Measurements from ENCODE around the gene KLHL29. TPM values are rescaled to one million over a fixed set of nuclear protein-coding genes. Genes with fewer than 3 reads are reported as not detected.

The KLHL29 gene
- total RNA-seq, 1 experiment from 2014 or later, result 12.2 TPM

DNA sequence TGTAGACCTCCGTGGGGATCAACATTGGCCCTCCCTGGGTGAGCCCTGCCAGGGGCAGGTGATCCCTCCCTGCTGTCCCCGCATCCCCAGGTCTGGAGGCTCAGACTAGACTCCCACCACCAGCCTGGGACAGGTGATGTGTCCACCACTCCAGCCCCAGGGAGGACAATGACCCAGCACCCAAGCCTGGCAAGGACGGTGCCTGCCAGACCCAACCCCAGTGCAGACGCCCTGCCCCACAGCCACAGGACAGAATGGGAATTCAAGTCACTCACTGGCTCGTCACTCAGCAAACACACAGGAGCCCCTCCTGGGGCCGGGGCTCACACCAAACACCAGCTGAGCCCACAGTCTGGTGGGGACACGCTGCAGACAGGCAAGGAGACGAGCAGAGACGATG lies 302.2 kb downstream of the KLHL29 start:
- no peaks in the 10 kb centered on the region for H3K36me3 ChIP-seq (ENCODE audit: insufficient read depth, low read length, poor library complexity, severe bottlenecking)
- H3K27ac ChIP-seq (ENCODE audit: low read depth, low read length, poor library complexity, severe bottlenecking), result no peak overlapping the region
- no peak overlapping the region for H3K4me3 ChIP-seq (ENCODE audit: low read depth, low read length, poor library complexity, severe bottlenecking)
- no peaks in the 10 kb centered on the region for H3K27me3 ChIP-seq (replicated peaks; ENCODE audit: insufficient read depth, low read depth, low read length, poor library complexity)
- CTCF ChIA-PET, result no interaction called here
- no peak for TF ChIP-seq EZH2 (IDR thresholded peaks at IDR 0.05; ENCODE audit: borderline replicate concordance, low read depth, low read length, poor library complexity, severe bottlenecking)
- TF ChIP-seq, protein P1, sequence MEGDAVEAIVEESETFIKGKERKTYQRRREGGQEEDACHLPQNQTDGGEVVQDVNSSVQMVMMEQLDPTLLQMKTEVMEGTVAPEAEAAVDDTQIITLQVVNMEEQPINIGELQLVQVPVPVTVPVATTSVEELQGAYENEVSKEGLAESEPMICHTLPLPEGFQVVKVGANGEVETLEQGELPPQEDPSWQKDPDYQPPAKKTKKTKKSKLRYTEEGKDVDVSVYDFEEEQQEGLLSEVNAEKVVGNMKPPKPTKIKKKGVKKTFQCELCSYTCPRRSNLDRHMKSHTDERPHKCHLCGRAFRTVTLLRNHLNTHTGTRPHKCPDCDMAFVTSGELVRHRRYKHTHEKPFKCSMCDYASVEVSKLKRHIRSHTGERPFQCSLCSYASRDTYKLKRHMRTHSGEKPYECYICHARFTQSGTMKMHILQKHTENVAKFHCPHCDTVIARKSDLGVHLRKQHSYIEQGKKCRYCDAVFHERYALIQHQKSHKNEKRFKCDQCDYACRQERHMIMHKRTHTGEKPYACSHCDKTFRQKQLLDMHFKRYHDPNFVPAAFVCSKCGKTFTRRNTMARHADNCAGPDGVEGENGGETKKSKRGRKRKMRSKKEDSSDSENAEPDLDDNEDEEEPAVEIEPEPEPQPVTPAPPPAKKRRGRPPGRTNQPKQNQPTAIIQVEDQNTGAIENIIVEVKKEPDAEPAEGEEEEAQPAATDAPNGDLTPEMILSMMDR (conservative IDR thresholded peaks at IDR 0.05; ENCODE audit: low read depth, low read length), result no peak
- no peaks in the 10 kb centered on the region for H3K9me3 ChIP-seq (ENCODE audit: low read depth, low read length, poor library complexity, severe bottlenecking)
- BruUV-seq (replicated peaks), result no TSS peak
- no peak for DNase-seq (ENCODE audit: low spot score)
- POLR2A ChIA-PET (ENCODE audit: low non-redundant PET), result no interaction called here
- intact Hi-C loops (cut with micrococcal nuclease; ENCODE audit: unreplicated experiment), result no loop called here
- H3K4me1 ChIP-seq (ENCODE audit: insufficient read depth, low read length, poor library complexity, severe bottlenecking), result no peaks in the 10 kb centered on the region

DNA sequence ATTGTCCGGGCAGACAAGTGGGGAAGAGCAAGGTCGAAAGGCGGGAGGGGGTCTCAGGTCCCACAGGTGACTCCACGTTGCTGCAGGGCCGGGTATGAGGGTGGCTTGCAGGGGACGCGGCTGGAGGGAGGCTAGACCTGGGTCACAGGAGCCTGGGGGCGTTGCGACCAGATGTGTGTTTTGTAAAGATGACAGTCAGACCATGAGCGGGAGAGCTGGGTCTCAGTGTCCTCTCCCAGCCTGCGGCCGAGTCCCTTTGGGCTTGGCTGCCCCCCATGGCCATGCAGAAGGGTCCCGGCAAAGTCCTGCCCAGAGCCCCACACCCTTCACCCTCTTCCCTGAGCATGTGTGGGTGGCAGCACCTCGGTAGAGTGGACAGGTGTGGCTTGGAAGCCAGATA lies 302.7 kb downstream of the KLHL29 start:
- Histone ChIP-seq H3K9me3 (ENCODE audit: low read depth, low read length, poor library complexity, severe bottlenecking) (no peaks in the 10 kb centered on the region), H3K27me3 (replicated peaks; ENCODE audit: insufficient read depth, low read depth, low read length, poor library complexity) (no peaks in the 10 kb centered on the region), H3K36me3 (ENCODE audit: insufficient read depth, low read length, poor library complexity, severe bottlenecking) (no peaks in the 10 kb centered on the region), H3K4me1 (ENCODE audit: insufficient read depth, low read length, poor library complexity, severe bottlenecking) (no peaks in the 10 kb centered on the region), H3K27ac (ENCODE audit: low read depth, low read length, poor library complexity, severe bottlenecking) (no peak overlapping the region), H3K4me3 (ENCODE audit: low read depth, low read length, poor library complexity, severe bottlenecking) (no peak overlapping the region)
- intact Hi-C loops (cut with micrococcal nuclease; ENCODE audit: unreplicated experiment), result no loop called here
- BruUV-seq (replicated peaks), result no TSS peak
- POLR2A ChIA-PET (ENCODE audit: low non-redundant PET), result no interaction called here
- CTCF ChIA-PET, result no interaction called here
- no peak for DNase-seq (ENCODE audit: low spot score)
- TF ChIP-seq, protein P1 (conservative IDR thresholded peaks at IDR 0.05; ENCODE audit: low read depth, low read length), result no peak
- TF ChIP-seq EZH2 (IDR thresholded peaks at IDR 0.05; ENCODE audit: borderline replicate concordance, low read depth, low read length, poor library complexity, severe bottlenecking), result no peak

DNA sequence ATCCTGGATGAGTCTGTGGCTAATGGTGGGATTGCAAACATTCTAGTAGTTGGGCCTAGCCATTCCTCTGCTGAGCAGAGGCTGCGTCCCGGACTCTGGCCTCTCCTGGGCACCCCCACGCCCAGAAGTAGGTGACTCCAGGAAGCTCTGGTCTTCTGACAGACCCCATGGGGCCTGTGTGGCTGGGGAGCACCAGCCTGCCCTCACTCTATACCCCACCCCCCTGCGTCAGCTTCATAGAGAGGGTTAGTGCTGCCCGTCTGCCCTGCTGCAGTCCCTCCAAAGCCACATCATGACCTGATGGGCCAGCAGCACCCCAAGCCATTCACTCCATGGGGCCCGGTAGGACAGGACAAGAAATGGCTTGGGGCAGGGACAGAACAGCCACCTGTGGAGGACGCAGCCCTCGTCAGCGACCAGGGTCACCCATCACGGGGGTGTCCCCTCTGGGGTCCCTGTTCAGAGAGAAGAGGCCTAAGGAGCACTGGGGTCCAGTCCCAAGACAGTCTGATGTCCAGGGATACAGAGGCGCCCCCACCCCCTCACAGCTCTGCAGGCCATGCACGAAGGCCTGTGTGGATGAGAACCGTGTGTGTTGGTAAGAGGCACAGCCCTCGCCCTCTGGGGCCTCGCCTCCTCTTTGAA lies 303.6 kb downstream of the KLHL29 start:
- H3K4me1 ChIP-seq (ENCODE audit: insufficient read depth, low read length, poor library complexity, severe bottlenecking), result no peaks in the 10 kb centered on the region
- H3K4me3 ChIP-seq (ENCODE audit: low read depth, low read length, poor library complexity, severe bottlenecking), result no peak overlapping the region
- TF ChIP-seq EZH2 (IDR thresholded peaks at IDR 0.05; ENCODE audit: borderline replicate concordance, low read depth, low read length, poor library complexity, severe bottlenecking), result no peak
- TF ChIP-seq, protein P1 (conservative IDR thresholded peaks at IDR 0.05; ENCODE audit: low read depth, low read length), result no peak
- ChIA-PET CTCF (no interaction called here), POLR2A (ENCODE audit: low non-redundant PET) (no interaction called here)
- no peaks in the 10 kb centered on the region for H3K36me3 ChIP-seq (ENCODE audit: insufficient read depth, low read length, poor library complexity, severe bottlenecking)
- DNase-seq (ENCODE audit: low spot score), result no peak
- no TSS peak for BruUV-seq (replicated peaks)
- no peaks in the 10 kb centered on the region for H3K9me3 ChIP-seq (ENCODE audit: low read depth, low read length, poor library complexity, severe bottlenecking)
- no peak overlapping the region for H3K27ac ChIP-seq (ENCODE audit: low read depth, low read length, poor library complexity, severe bottlenecking)
- no peaks in the 10 kb centered on the region for H3K27me3 ChIP-seq (replicated peaks; ENCODE audit: insufficient read depth, low read depth, low read length, poor library complexity)
- intact Hi-C loops (cut with micrococcal nuclease; ENCODE audit: unreplicated experiment), result no loop called here
